HG02885 (cell line): Measurements from ENCODE around the gene ZC3H7B.

Experiments used
- ATAC-seq: cut with Tn5 transposase; IDR thresholded peaks from one replicate; pipeline ENCODE4 v1.9.1; 2021; ENCODE audit warnings: mild to moderate bottlenecking; ENCODE audit not compliant: unreplicated experiment, poor library complexity

Gene ZC3H7B

DNA sequence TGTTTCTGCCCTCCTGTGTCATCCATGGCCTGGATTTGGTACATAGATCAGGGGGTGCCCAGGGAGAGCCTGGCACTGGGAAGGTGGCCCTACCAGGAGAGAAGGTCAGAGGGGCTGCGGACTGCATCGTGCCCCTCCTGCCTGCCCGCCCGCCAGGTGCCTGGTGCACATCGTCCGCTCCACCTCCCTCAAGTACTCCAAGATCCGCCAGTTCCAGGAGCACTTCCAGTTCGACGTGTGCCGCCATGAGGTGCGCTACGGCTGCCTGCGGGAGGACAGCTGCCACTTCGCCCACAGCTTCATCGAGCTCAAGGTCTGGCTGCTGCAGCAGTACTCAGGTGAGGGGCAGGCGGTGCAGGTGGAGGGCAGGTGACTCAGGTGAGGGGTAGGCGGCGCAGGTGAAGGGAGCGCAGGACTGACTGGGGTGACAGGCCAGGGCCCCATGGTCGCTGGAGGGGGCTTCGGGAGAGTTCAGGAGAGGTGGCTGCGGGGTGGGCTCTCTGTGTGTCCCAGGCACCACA lies 47.7 kb downstream of the ZC3H7B start:
- ATAC-seq = no peak

DNA sequence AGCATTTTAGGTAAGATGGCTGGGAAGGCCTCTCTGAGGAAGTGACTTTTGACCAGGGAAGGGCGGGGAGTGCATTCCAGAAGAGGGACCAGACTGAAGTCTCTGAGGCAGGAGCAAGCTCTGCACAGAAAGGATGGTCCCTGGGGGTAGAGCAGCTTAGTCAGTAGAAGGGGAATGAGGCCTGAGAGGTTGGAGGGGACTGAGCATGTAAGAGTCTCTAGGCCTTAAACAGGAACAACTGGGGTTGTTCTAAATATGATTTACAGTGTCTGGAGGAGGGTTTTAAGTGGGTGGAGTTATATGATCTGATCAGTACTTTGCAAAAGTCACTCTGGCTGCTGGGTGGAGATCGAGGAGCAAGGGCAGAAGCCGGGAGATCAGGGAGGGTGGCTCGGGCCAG lies 48.8 kb downstream of the ZC3H7B start:
- no peak for ATAC-seq

GRCh38 chr22:41351011-41351410 lies 49.7 kb downstream of the ZC3H7B start:
- ATAC-seq = no peak

- no peak for ATAC-seq
Measured at GRCh38 chr22:41352058-41352457, 50.7 kb downstream of the ZC3H7B start.

- no peak for ATAC-seq
Measured at GRCh38 chr22:41353862-41354575, 52.7 kb downstream of the ZC3H7B start.

DNA sequence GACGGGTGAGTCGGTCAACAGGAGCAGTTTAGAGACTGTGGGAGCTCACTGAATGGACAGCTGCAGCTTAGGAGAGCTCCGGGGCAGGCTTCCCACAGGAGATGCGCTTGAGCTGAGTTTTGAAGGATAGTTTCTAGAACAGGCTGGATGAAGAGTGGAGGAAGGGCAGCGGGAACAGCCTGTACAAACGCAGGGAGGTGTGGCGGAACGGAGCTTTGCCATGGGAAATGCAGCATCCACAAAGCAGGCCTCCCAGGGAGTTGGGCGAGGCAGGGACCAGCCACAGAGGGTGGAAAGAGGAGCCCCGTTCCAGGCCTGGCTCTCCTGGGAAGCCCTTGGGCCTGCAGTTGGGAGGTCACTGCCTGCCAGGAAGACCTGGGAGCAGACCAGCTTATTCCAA lies 53.7 kb downstream of the ZC3H7B start:
- no peak for ATAC-seq

DNA sequence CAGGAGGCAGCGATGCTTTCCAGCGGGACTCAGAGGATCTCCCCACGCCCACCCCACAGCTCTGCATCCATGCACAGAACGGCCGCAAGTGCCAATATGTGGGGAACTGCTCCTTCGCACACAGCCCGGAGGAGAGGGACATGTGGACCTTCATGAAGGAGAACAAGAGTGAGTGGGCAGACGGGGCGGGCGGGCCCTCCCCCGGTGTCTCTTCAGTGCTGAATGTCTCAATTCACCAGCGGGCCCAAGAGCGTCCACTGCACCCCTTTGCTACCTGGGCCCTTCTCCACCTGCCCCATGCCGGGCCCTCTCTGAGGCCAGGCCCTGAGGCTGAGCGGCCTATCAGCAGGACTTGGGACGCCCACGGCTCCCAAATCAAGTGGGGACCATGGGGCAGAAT lies 54.6 kb downstream of the ZC3H7B start:
- ATAC-seq = no peak

GRCh38 chr22:41356430-41357028 lies 55.2 kb downstream of the ZC3H7B start:
- ATAC-seq = no peak

GRCh38 chr22:41357191-41357590 lies 55.9 kb downstream of the ZC3H7B start:
- ATAC-seq = no peak

DNA sequence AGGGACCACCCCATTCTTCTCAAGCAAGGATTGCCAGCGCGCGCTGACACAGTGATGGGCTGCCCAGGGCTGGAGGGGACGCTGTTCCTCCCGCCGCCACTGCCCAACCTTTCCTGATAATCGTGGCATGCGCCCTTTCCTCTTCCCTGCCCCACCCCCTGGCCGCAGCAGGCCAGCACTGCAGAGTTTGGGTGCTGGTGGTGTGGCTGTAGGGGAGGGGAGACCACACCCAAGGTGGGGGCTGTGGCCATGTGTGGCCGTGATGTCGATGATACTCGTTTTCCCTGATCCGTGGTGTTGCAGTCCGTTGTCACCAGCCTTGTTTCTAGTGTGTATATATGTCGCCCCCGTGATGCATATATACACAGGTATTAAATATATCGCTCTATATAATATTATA lies 57.6 kb downstream of the ZC3H7B start:
- no peak for ATAC-seq

DNA sequence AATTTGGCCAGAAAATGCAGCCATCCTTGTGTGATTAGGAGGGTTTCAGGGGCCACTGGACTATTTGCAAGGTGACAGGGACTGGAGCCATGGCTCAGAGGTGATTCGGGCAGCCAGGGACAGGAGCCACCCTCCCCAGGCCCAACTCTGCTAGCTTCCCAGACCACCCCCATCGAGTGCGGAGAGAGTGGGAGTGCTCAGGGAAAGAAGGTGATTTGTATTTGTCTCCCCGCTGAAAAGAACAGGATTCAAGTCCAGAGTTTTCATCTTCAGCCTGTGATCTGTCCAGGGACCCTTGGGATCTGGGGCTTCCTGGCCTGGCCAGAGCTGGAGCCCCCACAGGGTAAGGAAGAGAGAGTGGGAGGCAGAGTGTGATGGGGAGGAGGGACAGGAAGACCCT lies 58.1 kb downstream of the ZC3H7B start:
- ATAC-seq = no peak

DNA sequence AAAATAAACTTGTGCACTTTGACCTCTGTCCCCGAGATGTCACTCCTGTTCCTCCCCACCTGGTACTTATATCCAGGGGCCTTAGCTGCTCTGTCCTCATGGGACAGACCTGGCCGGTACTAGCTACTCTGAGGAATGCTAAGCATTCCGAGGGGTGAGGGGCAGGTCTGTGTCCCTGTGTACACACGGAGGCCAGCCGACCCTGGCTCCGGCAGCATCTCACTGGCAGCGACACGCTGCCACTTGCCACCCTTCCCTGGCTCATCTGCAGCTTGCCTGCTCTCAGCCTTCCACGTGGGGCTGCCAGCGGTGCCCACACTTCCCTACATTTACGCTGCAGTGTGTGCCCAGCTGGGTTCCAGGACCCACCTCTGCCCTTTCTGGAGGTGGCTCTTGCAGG lies 58.8 kb downstream of the ZC3H7B start:
- no peak for ATAC-seq

DNA sequence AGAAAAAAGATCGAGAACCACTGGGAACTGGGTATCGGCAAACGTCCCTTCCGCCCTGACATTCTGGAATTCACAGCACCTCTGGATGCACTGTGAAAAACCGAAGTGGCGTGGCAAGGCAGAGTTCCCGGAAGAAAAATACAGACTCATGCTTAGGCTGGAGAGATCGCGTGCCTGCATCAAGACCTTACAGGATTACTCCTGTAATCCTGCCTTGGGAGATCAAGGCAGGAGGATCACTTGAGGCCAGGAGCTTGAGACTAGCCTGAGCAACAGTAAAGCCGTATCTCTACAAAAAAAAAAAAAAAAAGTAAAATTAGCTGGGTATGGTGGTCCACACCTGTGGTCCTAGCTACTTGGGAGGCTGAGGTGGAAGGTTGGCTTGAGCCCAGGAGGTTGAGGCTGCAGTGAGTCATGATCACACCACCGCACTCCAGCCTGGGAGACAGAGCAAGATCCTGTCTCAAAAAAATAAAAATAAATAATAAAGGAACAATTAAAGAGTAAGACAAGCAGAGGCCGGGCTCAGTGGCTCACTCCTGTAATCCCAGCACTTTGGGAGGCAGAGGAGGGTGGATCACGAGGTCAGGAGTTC lies 60.5 kb downstream of the ZC3H7B start:
- ATAC-seq = no peak

GRCh38 chr22:41362615-41363014 lies 61.3 kb downstream of the ZC3H7B start:
- no peak for ATAC-seq

- ATAC-seq = no peak
Measured at GRCh38 chr22:41364233-41364632, 62.9 kb downstream of the ZC3H7B start.

DNA sequence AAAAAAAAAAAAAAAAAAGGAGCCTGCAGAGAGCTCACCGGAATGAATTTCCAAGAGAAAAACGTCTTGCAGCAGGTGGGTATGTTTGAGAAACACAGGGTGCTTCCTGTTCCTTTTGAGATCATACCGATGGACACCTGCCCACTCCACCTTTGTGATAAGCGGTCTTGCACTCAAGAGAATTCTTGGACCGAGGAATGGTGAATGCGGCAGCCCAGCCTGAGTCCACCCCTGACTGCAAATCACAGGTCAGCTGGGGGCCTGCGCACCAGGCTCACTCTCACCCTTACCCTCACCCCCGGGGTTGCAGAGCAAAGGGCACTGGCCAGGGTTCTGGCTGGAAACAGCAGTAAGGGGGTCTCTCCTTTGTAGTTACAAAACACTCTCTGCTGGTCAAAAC lies 63.6 kb downstream of the ZC3H7B start:
- no peak for ATAC-seq

- no peak for ATAC-seq
Measured at GRCh38 chr22:41365425-41365824, 64.1 kb downstream of the ZC3H7B start.

DNA sequence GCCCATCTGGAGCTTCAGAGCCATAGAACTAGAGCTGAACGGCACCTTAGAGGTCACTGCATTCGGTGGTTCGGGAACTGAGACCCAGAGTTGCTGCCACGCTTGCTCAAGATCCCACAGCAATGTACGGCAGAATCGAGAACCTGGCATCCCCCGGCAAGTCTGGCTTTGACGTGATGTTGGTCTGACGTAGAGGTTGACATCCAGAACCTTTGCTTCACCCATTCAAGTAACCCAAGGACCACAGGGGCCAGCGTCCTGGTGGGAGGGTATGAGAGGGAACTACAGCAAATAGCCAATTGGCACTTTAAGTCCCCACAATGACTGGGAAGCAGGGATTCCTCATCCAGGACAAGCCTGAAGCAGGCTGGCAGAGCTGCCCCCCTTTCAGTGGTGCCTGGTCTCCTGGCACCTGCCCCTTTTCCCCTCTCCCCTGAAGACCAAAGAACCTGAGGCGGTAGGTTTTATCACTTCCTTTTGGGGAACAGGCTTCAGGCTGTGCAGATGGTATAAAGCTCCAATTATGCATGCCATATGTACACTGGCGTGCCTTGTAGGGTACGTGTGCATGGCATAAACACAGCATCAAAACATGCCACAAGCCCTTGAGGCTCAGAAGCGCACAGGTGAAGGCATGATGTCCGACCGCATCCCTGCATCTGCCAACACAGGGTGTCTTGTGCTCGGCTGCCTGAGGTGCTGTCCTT lies 65.2 kb downstream of the ZC3H7B start:
- ATAC-seq = no peak

GRCh38 chr22:41367039-41367679 lies 65.8 kb downstream of the ZC3H7B start:
- ATAC-seq = no peak

DNA sequence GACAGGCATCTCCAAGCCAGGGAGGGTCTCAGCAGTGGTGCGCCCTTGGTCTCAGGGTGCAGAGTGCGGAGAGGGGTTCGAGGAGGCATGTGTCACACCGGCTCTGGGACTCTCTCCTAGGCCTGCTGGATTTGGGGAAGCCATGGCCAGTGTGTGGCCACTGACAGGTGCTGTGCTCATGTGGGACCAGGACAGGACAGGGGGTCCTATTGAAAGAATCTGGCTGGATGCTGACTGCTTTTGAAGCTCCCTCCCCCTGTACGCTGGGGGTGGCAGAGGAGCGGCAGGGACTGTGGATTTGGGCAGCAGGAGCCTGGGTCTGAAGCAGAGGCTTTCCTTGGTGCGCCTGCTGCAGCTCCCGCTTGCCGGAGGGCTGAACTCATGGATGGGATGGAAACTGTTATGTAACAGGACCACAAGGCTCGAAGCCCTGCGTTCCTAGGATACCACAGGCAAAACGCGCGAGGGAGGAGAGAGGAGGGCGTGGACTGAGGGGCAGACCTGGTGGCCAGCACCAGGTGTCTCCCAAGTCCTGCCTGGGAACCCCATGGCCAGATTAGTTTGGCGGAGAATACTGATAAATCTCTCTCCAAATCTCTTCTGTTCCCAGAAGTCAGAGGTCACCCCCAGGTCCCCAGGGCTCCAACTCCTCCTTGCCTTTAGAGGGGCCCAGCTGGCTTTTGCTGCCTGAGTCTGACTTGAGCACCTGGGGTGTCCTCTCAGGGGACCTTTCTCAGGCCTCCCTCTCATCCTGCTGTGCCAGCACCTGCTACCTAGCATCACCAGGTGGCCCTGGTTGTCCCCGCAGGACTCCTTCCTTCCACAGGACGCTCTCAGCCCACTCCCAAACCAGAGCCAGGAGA lies 66.6 kb downstream of the ZC3H7B start:
- no peak for ATAC-seq
